HEK293 (cell line): ENCODE data around the gene AKAP6.

Experiments used
- BCL11A ChIP-seq: fragments of 450-650 bp; formaldehyde crosslinking; IDR thresholded peaks from 2 replicates; pipeline ENCODE4 v1.5.1; 2016; ENCODE audit warnings: low read depth, missing biosample characterization, missing genetic modification characterization
- BCL6B ChIP-seq: fragments of 450-650 bp; formaldehyde crosslinking; IDR thresholded peaks from 2 replicates; pipeline ENCODE4 v1.5.1; 2017; ENCODE audit warnings: missing biosample characterization, missing genetic modification characterization
- KLF10 ChIP-seq: fragments of 450-650 bp; IDR thresholded peaks from 2 replicates; pipeline ENCODE4 v1.5.1; 2018; ENCODE audit warnings: missing biosample characterization, mild to moderate bottlenecking, missing genetic modification characterization
- KLF9 ChIP-seq: fragments of 450-650 bp; formaldehyde crosslinking; IDR thresholded peaks from 2 replicates; pipeline ENCODE4 v1.5.1; 2016; ENCODE audit warnings: missing biosample characterization, missing genetic modification characterization, low read depth
- MEIS1 ChIP-seq: sonication (generic); formaldehyde crosslinking; IDR thresholded peaks from 2 replicates; pipeline ENCODE4 v1.8.1; 2022; ENCODE audit warnings: missing genetic modification reagents, mild to moderate bottlenecking, borderline replicate concordance
- OSR2 ChIP-seq: fragments of 450-650 bp; formaldehyde crosslinking; IDR thresholded peaks from 2 replicates; pipeline ENCODE4 v1.5.1; 2016; ENCODE audit warnings: missing biosample characterization, missing genetic modification characterization
- OVOL3 ChIP-seq: fragments of 450-650 bp; formaldehyde crosslinking; IDR thresholded peaks from 2 replicates; pipeline ENCODE4 v1.5.1; 2016; ENCODE audit warnings: missing biosample characterization, missing genetic modification characterization
- PRDM2 ChIP-seq: fragments of 450-650 bp; formaldehyde crosslinking; IDR thresholded peaks from 2 replicates; pipeline ENCODE4 v1.5.1; 2016; ENCODE audit warnings: missing biosample characterization, missing genetic modification characterization, borderline replicate concordance
- ZBTB11 ChIP-seq: fragments of 450-650 bp; formaldehyde crosslinking; conservative IDR thresholded peaks from 2 replicates; pipeline ENCODE4 v1.5.1; 2016; ENCODE audit warnings: low read depth, missing biosample characterization, missing genetic modification characterization
- ZBTB20 ChIP-seq: fragments of 450-650 bp; formaldehyde crosslinking; IDR thresholded peaks from 2 replicates; pipeline ENCODE4 v1.5.1; 2016; ENCODE audit warnings: missing biosample characterization, missing genetic modification characterization
- ZNF133 ChIP-seq: fragments of 450-650 bp; formaldehyde crosslinking; IDR thresholded peaks from 2 replicates; pipeline ENCODE4 v1.5.1; 2016; ENCODE audit warnings: missing biosample characterization, missing genetic modification characterization
- ZNF148 ChIP-seq: fragments of 450-650 bp; formaldehyde crosslinking; IDR thresholded peaks from 2 replicates; pipeline ENCODE4 v1.5.0; 2017; ENCODE audit warnings: missing biosample characterization, missing genetic modification characterization, borderline replicate concordance
- ZNF239 ChIP-seq: fragments of 450-650 bp; formaldehyde crosslinking; IDR thresholded peaks from 2 replicates; pipeline ENCODE4 v1.5.1; 2016; ENCODE audit warnings: missing biosample characterization, missing genetic modification characterization
- ZNF302 ChIP-seq: fragments of 450-650 bp; formaldehyde crosslinking; IDR thresholded peaks from 2 replicates; pipeline ENCODE4 v1.5.1; 2016; ENCODE audit warnings: missing biosample characterization, missing genetic modification characterization, low read depth
- ZNF433 ChIP-seq: fragments of 450-650 bp; formaldehyde crosslinking; IDR thresholded peaks from 2 replicates; pipeline ENCODE4 v1.5.1; 2016; ENCODE audit warnings: missing biosample characterization, missing genetic modification characterization, low read depth
- ZNF48 ChIP-seq: fragments of 450-650 bp; formaldehyde crosslinking; IDR thresholded peaks from 2 replicates; pipeline ENCODE4 v1.5.1; 2016; ENCODE audit warnings: missing biosample characterization, missing genetic modification characterization
- ZNF501 ChIP-seq: fragments of 450-650 bp; formaldehyde crosslinking; IDR thresholded peaks from 2 replicates; pipeline ENCODE4 v1.5.1; 2016; ENCODE audit warnings: missing biosample characterization, missing genetic modification characterization
- ZNF544 ChIP-seq: fragments of 450-650 bp; formaldehyde crosslinking; IDR thresholded peaks from 2 replicates; pipeline ENCODE4 v1.5.0; 2017; ENCODE audit warnings: missing biosample characterization, missing genetic modification characterization
- ZNF558 ChIP-seq: fragments of 450-650 bp; formaldehyde crosslinking; IDR thresholded peaks from 2 replicates; pipeline ENCODE4 v1.5.1; 2016; ENCODE audit warnings: missing biosample characterization, missing genetic modification characterization
- ZNF561 ChIP-seq: fragments of 450-650 bp; IDR thresholded peaks from 2 replicates; pipeline ENCODE4 v1.5.1; 2018; ENCODE audit warnings: missing biosample characterization, missing genetic modification characterization, borderline replicate concordance
- ZNF645 ChIP-seq: fragments of 450-650 bp; formaldehyde crosslinking; IDR thresholded peaks from 2 replicates; pipeline ENCODE4; 2016; ENCODE audit warnings: missing biosample characterization, missing genetic modification characterization
- ZNF660 ChIP-seq: fragments of 450-650 bp; IDR thresholded peaks from 2 replicates; pipeline ENCODE4 v1.5.1; 2018; ENCODE audit warnings: missing biosample characterization, mild to moderate bottlenecking, missing genetic modification characterization
- ZNF777 ChIP-seq: fragments of 450-650 bp; formaldehyde crosslinking; IDR thresholded peaks from 2 replicates; pipeline ENCODE4 v1.5.1; 2017; ENCODE audit warnings: missing biosample characterization, missing genetic modification characterization, borderline replicate concordance
- ZNF785 ChIP-seq: fragments of 450-650 bp; formaldehyde crosslinking; IDR thresholded peaks from 2 replicates; pipeline ENCODE4 v1.5.1; 2016; ENCODE audit warnings: missing biosample characterization, missing genetic modification characterization
- ZNF843 ChIP-seq: fragments of 450-650 bp; formaldehyde crosslinking; IDR thresholded peaks from 2 replicates; pipeline ENCODE4 v1.5.1; 2016; ENCODE audit warnings: missing biosample characterization, missing genetic modification characterization

AKAP6 gene

GRCh38 chr14:32307881-32308582 is 21.1 kb upstream of the AKAP6 start (continued):
- no peak for TF ChIP-seq BCL6B (tag by site-specific recombination)
- peak; percentile 79 for TF ChIP-seq OVOL3
- TF ChIP-seq ZNF148 (tag by site-specific recombination), result no peak
- TF ChIP-seq ZBTB11 (tag by site-specific recombination), result no peak
- peak; percentile 92 for TF ChIP-seq ZNF843
- no peak for TF ChIP-seq KLF9
- TF ChIP-seq ZNF561, result peak; percentile 88; the same call in 1 of the 2 replicates
- no peak for TF ChIP-seq ZNF558 (tag by site-specific recombination)
- TF ChIP-seq ZNF777 (tag by site-specific recombination), result no peak
- no peak for TF ChIP-seq ZBTB20 (tag by site-specific recombination)
- no peak for TF ChIP-seq PRDM2 (tag by site-specific recombination)
- TF ChIP-seq ZNF433 (tag by site-specific recombination), result no peak
- no peak for TF ChIP-seq ZNF302
- TF ChIP-seq ZNF48 (tag by site-specific recombination), result no peak
- no peak for TF ChIP-seq ZNF785 (tag by site-specific recombination)
- TF ChIP-seq OSR2 (tag by site-specific recombination), result peak; percentile 93
- TF ChIP-seq ZNF239 (tag by site-specific recombination), result no peak
- TF ChIP-seq BCL11A (tag by site-specific recombination), result no peak
- TF ChIP-seq MEIS1 (CRISPR knock-in tag), result no peak; the same call in 1 of the 2 replicates
- TF ChIP-seq ZNF501 (tag by site-specific recombination), result no peak
- no peak for TF ChIP-seq KLF10 (tag by site-specific recombination)
- no peak for TF ChIP-seq ZNF133 (tag by site-specific recombination)
- no peak for TF ChIP-seq ZNF660
- TF ChIP-seq ZNF645, result no peak
- no peak for TF ChIP-seq ZNF544 (tag by site-specific recombination)
